GM10248 (cell line): Measurements from ENCODE around the gene IL17C.

Source experiments
- CTCF ChIA-PET: fragments of 300-600 bp; sonication (Branson Sonifier 250); formaldehyde crosslinking; extraction: SDS; loops from one replicate; lab custom pipeline; 2021; ENCODE audit warnings: antibody characterized with exemption; lab: Yijun Ruan, JAX
- POLR2A ChIA-PET: fragments of 350-650 bp; sonication (Branson Sonifier 250); formaldehyde crosslinking; extraction: SDS; loops from one replicate; lab custom pipeline; 2020; ENCODE audit warnings: antibody characterized with exemption; lab: Yijun Ruan, JAX
- DNase-seq: peaks from one replicate; pipeline ENCODE4 v3.0.0; 2012; ENCODE audit errors: extremely low spot score
- CTCF ChIP-seq: IDR thresholded peaks from 2 replicates; pipeline ENCODE4 v1.5.1; 2012; ENCODE audit warnings: mild to moderate bottlenecking, low read depth; ENCODE audit errors: extremely low read depth, missing control alignments, control extremely low read depth

Gene IL17C

GRCh38 chr16:88630941-88631340 lies 7.4 kb upstream of the IL17C start:
- no peak for DNase-seq
- no peak for TF ChIP-seq CTCF
- CTCF ChIA-PET, result no interaction called here
- POLR2A ChIA-PET, result interaction anchor here (0.6 kb wide), 1 partner anchor 28 kb away, joined by 5 read pairs; no protein-coding TSS in a partner anchor

GRCh38 chr16:88631384-88631783 lies 7.0 kb upstream of the IL17C start:
- no peak for DNase-seq
- ChIA-PET CTCF (no interaction called here), POLR2A (interaction anchor here (0.6 kb wide), 1 partner anchor 29 kb away, joined by 5 read pairs; no protein-coding TSS in a partner anchor)
- no peak for TF ChIP-seq CTCF

GRCh38 chr16:88631920-88632586 lies 6.3 kb upstream of the IL17C start:
- ChIA-PET CTCF (interaction anchor here (0.8 to 2.1 kb wide), 5 partner anchors 15 to 62 kb away, joined by 3 to 8 read pairs (median 3); partner anchors contain the start of gene ZC3H18), POLR2A (no interaction called here)
- no peak for TF ChIP-seq CTCF
- DNase-seq, result no peak

GRCh38 chr16:88632587-88632930 lies 5.8 kb upstream of the IL17C start:
- ChIA-PET CTCF (interaction anchor here (0.8 to 2.1 kb wide), 8 partner anchors 15 to 62 kb away, joined by 3 to 8 read pairs (median 3); partner anchors contain the start of genes MVD and ZC3H18), POLR2A (no interaction called here)
- no peak for TF ChIP-seq CTCF
- no peak for DNase-seq

- peak; percentile 82 for DNase-seq
- ChIA-PET POLR2A (interaction anchor here (0.6 to 0.7 kb wide), 2 partner anchors 48 to 1171 kb away, joined by 3 to 4 read pairs; no protein-coding TSS in a partner anchor), CTCF (interaction anchor here (0.8 to 2.1 kb wide), 12 partner anchors 14 to 73 kb away, joined by 3 to 8 read pairs (median 4); partner anchors contain the start of genes MVD and ZC3H18)
- peak; percentile 67 for TF ChIP-seq CTCF
Observed at GRCh38 chr16:88633684-88634140, 4.7 kb upstream of the IL17C start.

GRCh38 chr16:88634141-88634993 lies 4.0 kb upstream of the IL17C start:
- CTCF ChIA-PET, result interaction anchor here (0.8 to 2.1 kb wide), 6 partner anchors 15 to 64 kb away, joined by 3 to 8 read pairs (median 4); partner anchors contain the start of genes MVD and ZC3H18
- POLR2A ChIA-PET, result interaction anchor here (0.7 kb wide), 1 partner anchor 47 kb away, joined by 4 read pairs; no protein-coding TSS in a partner anchor
- no peak for TF ChIP-seq CTCF
- peak; percentile 83 for DNase-seq
